SW 1271 (cell line): ENCODE measurements around the gene KCNJ10.

Experiments
- DNase-seq, 2 experiments: peaks; one replicate each; lab custom pipeline; 2025; lab: John Stamatoyannopoulos, UW

Gene KCNJ10

DNA sequence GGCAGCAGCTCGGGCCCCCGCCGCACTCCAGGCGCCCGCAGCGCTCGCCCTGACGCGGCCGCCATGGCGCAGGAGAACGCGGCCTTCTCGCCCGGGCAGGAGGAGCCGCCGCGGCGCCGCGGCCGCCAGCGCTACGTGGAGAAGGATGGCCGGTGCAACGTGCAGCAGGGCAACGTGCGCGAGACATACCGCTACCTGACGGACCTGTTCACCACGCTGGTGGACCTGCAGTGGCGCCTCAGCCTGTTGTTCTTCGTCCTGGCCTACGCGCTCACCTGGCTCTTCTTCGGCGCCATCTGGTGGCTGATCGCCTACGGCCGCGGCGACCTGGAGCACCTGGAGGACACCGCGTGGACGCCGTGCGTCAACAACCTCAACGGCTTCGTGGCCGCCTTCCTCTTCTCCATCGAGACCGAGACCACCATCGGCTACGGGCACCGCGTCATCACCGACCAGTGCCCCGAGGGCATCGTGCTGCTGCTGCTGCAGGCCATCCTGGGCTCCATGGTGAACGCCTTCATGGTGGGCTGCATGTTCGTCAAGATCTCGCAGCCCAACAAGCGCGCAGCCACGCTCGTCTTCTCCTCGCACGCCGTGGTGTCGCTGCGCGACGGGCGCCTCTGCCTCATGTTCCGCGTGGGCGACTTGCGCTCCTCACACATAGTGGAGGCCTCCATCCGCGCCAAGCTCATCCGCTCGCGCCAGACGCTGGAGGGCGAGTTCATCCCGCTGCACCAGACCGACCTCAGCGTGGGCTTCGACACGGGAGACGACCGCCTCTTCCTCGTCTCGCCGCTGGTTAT lies 14.2 kb upstream of the KCNJ10 start:
- peak in 1 of 2 experiments; percentile 6 for DNase-seq

DNA sequence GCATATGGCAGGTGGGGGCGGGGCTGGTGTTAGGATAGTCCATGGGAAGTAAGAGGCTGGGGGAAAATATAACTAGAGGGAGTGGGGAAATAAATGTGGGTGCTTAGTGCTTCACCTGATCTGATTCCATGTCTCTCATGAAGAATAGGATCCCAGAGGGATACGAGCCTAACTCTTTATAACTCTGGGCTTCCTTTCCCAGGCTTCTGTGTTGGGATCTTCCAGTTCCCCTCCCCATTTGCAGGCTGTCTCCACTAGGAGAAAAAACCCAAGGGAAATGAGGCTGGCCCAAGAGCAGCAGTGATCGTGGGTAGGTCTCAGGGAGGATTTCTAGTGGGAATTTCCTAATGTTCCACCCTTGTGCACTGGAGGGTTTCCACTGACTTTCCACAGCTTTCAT lies 13.0 kb upstream of the KCNJ10 start:
- no peak for DNase-seq

DNA sequence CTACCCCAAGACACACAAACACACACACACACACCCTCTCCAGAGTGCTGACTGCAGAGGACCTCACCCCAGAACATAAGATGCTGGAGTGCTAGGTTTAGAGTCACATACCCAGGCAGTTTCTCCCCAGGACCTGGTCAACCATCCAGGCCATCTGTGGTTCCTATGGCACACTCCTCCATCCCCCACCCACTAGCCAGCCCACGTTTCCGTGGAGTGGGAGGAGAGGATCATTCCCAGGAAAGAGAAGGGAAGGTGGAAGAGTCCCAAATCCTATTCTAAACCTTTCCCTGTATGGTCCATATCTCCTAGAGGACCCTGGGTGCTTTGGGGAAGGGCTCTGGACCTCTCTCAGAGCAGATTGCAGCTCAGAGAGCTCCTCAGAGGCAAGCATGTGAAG lies 12.5 kb upstream of the KCNJ10 start:
- DNase-seq = no peak

DNA sequence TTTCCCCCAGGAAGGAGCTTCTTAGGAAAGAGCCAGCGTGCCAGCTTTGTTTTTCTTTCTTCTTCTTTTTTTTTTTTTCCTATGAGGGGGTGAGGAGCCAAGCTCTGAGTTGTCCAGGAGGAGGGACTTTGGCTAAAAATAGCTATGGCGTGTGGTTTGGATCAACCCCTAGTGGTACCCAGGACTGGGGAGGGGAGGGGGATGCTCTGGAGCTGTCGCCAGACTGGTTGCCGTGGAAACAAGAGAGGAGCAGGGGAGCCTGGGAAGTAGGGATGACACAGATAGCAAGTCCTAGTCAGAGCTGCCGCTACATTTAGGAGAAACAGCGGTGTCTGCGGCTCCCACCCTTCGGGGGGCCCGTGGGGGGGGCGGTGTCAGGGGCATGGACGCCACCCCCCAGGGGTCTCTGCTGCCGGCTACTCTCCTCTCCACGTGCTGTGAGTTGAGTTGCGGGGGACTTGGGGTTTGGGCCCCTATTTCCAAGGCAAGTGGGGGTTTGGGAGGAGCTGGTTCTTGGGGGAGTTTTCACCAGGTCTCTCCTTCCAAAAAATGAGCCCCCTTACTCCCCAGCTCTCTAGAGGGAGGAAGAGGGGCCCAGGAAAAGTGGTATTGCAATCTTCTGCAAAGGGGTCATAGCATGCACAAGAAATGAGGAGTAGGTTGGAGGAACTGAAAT lies 11.4 kb upstream of the KCNJ10 start, which contains the start of gene KCNJ9:
Gene KCNJ9, plus strand, starts transcription at position 278 of the 676 bp plus-strand sequence. CDS start 2,493 bp downstream, outside the sequence.
- no peak for DNase-seq

DNA sequence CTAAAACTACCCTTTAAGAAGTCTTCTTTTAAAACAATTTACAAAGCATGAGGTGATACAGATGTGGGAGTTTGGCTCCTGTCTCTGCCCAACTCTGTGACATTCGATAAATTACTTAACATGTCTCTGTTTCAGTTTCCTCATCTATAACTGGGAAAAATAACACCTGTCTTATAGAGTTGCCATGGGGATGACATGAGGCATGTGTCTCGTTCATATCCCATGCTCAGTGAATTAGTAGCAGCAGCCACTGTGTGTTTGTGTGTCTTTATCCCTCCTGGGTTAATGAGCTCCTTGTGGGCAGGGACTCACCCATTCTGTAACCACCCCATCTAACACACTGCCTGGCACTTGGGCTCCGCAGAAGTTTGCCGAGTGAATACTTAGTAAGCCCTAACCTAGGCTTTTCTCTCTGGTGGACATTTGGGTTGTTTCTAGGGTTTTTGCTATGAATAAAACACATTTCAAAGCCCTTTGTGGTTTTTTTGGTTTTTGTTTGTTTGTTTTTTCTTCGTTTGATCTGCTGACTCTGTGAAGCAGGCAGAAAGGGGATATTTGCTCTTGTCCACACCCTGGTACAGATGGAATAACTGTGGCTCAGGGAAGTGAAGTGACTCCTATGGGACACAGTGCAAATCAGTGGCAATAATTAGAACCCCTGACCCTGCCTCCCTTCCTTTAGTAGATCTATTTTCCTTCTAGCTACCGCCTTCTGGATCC lies 10.6 kb upstream of the KCNJ10 start:
- no peak for DNase-seq

DNA sequence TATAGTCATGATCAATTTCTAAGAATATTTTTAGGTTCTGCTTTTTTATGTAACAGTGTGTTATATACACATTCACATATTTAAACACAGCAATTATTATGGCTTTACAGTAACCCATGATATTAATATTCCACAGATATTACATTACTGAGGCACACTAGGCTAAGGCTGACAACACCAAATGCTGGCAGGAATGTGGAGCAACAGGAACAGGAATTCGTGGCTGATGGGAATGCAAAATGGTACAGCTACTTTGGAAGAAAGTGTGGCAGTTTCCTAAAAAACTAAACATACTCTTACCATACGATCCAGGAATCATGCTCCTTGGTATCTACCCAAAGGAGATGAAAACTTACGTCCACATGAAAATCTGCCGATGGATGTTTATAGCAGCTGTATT lies 9.5 kb upstream of the KCNJ10 start:
- no peak for DNase-seq

DNA sequence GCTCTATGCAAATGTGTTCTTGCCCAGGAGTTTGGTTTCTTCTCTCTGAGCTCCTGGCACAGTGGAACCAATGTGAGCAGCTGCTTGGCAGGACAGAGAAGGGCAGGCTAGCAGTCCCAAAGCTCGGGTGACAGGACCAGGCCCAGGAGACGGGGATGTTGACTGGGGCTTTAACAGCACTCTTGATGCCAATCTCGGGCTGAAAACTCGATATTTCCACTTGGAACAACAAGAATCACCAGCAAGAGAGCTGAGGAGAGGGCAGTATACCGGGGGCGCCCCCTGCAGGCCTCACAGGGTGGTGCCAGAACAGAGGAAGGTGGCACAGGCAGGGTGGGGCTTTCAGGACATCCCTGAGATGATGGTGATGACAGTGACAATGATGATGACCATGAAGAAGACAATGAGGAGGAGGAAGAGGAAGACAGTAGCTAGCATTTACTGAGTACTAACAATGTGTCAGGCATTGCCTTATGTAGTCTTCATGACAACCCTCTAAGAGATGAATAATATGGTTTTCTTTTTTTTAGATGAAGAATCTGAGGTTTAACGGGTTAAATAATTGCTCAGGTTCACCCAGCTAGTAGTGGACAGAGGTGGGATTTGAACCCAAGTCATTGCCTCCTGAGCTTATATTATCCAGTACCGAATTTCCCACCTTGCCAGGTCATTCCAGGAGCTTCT lies 8.7 kb upstream of the KCNJ10 start:
- no peak for DNase-seq

DNA sequence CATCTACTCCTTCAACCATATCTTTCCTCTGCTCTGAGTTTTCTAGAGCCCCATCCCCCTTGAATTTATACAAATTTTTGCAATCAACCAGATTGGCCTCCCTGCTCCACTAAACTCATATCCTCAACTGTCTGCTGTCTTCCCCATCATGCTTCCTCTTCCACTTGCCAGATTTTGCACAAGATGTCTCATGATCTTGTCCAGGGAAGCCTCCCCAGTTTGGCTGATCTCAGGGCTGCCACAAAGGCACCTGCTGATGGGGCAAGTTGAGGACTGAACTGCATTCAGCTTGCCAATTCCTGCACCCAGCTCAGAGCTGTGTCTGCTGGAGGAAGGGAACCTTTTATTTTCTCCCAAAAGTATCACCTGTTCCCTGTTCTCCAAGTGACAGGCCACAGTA lies 7.5 kb upstream of the KCNJ10 start:
- DNase-seq = no peak

DNA sequence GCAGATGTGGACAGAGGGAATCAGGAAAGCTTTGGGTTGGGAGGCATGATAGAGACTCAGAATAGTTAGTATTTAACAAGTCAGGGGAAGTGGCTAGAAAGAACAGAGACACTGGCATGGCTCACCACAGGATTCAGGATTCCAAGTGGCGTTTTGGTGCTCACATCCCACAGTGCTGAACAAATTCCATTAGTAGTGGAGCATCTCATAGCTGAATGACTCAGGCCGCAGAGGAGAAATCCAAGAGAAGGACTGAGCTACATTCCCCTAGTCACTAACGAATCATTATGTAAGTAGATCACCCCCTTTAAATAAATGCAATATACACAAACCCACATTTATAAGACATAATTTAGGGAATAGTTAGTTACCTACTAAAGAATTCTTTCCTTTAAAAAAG lies 6.3 kb upstream of the KCNJ10 start:
- DNase-seq = no peak

DNA sequence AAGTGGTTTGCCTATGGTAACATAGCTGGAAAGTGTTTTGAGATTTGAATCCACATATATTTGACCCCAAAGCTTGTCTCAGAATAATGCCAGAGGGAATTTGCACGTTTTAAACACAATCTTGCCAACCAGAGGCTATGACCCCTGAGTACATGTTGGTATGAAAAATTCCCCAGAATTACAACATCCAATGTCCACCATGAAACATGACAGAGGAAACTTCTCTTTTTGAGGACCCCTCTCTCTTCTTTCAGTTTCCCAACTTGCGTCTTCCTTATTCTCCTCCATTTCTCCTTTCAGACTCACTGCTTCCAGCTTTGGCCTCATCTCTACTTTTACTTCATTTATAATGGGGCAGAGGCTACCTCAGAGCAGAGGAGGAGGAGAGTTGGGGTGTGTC lies 5.9 kb upstream of the KCNJ10 start:
- no peak for DNase-seq

DNA sequence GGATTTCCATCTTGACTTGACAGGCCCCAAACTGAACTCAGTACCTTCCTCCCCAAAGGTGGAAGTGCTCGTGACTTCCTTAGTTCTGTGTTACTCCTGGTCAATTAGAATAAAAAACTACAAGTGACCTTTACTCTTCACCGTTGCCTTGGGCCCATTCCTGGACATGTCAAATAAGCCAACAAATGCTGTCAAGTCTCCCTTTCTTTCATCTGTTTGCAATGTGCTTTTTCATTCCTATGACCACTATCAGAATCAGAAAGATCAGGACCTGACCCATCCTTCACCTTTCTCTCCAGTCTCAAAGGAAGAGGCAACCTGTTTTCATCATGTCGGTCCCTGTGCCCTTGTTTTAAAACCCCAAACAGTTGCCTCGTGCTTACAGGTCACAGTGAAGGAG lies 4.9 kb upstream of the KCNJ10 start:
- no peak for DNase-seq

DNA sequence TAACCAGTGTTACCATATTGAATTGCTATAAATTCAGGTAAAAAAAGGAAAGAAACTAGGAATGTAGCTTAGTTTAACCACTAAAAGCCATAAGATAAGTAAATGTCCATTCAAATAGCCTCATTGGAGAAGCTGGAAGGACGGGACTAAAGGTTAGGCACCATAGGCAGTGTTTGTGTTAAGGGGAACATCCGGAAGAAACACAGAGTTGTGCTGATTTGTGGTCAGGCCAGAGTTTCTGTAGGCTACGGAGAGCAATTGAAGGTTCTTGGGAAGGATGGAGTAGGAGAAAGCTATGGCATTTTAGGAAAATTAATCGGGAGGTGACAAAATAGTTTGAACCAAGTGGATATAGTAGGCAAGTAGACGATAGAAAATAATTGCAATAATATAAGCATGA lies 1.3 kb upstream of the KCNJ10 start:
- no peak for DNase-seq

DNA sequence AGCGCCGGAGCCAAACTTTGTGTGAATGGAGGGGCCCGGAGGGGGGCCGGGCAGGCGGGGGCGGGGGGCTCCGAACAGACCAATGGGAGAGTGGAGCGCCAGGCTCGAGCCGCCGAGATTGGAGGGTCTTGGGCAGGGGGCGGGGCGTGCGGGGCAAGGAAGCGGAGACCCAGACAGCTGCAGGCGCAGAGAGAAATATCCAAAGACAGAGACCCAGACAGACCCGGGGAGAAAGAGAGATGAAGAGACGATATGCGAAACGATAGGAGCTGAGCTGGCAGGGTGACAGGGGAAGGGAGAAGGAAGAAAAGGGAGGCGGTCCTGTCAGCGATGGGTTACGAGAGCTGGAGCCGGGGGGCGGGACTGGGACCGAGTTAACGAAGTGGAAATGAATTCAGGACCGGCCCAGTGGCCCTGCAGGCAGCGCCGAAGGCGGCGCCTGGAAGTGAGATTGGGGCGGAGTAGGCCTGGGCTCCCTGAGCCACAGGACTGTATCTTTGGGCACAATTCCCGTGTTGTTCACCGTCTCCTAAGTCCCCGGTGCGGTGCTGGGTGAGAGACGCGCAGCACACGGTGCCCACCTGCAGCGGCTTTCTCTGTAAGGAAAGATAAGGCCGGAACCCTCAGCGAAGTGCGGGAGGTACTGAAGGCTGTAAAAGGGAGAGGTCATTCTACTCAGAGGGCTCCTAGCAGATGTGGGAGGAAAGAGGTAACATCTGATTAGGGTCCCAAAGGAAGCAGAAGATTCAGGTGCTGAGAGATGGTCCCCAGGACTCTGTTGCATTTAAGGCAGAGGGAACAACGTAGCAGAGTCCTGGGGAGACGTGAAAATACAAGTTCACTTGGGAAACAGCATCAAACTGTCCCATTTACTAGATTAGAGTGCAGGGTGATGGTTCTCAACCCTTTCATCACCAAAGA lies 543 bp upstream of the KCNJ10 start:
- no peak for DNase-seq

DNA sequence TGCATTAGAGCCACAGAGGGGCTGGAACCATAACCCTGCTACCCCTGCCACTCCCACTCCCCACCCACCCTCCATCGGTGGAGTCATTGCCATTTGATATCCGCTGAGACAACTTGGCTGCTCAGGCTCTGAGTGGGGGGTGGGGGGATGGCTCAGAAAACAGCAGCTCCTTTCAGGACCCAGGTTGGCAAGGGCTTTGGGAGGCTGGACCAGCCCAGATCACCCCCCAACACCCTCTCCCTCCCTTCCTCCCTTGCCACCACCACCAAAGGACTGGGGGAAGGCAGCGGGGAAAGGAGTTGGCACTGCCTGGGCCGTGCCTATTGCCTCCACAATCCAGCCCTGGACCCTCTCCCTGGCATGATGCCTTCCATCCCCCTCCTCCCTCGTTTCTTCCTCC lies 1.7 kb downstream of the KCNJ10 start:
- no peak for DNase-seq

DNA sequence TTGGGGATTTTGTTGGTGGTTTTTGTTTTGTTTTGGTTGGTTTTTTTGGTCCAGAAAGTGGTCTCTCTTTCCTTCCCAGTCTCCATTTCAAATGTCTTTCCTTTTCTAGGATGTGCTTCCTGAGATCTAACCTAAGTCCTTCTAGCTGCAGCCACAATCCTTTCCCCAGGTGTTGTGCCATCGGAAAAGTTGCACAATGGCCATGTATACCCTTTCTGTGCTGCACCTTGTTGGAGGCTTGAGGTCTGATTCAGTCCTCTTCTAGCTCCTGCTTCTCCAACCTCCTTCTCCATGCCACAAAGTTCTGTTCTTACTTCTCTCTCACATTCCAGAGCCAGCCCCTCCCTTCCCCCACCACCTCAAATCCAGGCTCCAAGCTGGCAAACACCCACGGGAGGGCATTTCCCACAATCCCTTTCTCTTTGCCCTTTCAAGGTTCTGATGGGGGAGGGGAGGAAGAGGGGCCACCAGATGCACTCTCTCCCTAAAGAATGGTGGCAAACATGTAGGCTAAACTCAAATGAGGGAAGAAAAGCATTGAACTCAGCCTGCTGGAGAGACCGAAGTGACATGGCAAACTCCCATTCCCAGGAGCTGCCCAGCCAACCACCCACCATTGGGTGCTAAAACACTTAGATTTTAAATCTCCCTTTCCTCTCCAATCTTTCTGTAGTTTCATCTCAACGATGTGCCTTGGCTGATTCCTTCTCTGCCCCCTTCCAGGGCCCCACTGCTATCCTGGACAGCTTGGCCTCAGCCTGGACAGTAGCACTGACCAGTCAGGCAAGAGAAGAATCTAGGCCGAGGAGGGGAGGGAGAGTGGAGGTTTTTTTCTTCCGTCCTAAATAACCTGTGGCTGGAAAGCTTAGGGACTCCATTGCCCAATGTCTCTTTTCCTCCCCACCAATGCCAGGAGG lies 2.9 kb downstream of the KCNJ10 start:
- no peak for DNase-seq

DNA sequence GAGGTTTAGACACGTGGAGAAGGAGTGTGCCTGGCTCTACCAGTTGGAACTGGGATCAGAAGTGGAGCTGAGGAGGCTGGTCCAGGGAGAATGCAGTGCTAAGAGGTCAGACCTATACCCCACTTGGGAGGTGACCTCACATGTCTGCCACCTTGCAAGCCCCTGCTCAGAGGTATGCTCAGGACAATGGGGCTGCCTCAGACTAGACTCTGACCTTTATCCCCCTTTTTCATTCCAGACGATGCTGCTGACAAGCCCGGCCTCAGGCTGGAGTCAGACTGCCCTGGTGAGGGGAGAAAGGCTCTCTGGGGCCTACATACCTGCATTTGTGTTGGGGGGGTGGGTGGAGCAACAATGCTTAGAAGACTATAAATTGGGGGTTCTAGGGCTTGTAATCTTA lies 5.2 kb downstream of the KCNJ10 start:
- no peak for DNase-seq

DNA sequence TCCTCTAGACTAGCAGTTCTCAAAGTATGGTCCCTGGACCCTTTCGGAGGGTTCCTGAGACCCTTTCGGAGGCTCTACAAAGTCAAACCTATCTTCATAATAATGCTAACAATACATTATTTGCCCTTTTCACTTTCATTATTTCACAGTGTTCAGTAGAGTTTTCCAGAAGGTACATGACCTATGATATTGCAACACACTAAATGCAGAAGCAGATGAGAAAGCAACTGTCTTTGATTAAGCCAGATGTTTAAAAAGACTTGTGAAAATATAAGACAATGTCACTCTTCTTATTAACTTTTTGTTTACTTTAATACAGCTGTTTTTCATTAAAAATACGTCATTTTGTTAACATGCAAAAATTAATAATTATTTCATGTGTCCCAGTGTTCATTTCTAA lies 5.8 kb downstream of the KCNJ10 start:
- DNase-seq = no peak

DNA sequence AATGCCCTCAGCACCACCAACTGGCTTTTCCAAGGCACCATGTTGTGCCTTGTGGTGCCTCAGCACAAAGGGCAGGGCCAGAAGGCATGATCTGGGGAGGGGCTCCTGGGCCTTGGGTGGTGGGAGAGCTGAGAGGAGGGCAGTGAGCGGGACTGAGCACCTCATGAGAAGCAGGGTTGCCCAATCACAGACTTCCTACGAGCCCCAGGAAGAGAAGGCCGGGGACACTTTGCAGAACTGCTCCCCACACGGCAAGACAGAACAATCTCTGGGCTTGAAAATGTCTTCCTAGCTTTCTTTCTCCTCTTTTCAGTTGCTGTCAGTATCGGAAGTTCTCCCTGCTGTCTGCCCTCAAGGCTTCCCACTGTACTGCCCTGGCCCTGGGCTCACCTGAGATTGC lies 6.8 kb downstream of the KCNJ10 start:
- no peak for DNase-seq

DNA sequence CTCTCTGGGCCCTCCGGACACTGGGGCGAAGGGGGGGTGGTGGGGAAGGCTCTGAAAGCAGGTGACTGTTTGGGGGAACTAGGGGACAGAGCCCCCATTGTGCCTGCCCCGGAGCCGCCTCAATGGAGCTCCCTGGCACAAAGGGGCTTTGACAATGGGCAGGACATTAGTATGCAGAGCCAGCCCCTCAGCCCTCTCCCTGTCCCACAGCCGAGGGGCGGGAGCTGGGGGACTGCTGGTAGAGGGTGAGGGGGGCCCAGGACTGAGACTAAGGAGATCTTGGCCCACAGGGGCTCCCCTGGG lies 7.8 kb downstream of the KCNJ10 start:
- DNase-seq = no peak
